Measurements from ENCODE around the gene FGF2.

FGF2 gene

GRCh38 chr4:122821092-122821491 lies 5.5 kb upstream of the FGF2 start:
- Histone ChIP-seq H3K4me3 (replicated peaks; ENCODE audit: insufficient read depth, low read length) (no peak overlapping the region), H3K27me3 (ENCODE audit: insufficient read depth, poor library complexity, severe bottlenecking) (peaks cover 10% of the 10 kb centered on the region), H3K27ac (replicated peaks) (no peak overlapping the region)
- TF ChIP-seq POLR2AphosphoS5 (IDR thresholded peaks at IDR 0.05; ENCODE audit: low read depth) (no peak), SPI1 (IDR thresholded peaks at IDR 0.05; ENCODE audit: borderline replicate concordance, low read depth) (no peak), GABPA (IDR thresholded peaks at IDR 0.05; ENCODE audit: low read depth) (no peak)
- TF ChIP-seq, protein P1, sequence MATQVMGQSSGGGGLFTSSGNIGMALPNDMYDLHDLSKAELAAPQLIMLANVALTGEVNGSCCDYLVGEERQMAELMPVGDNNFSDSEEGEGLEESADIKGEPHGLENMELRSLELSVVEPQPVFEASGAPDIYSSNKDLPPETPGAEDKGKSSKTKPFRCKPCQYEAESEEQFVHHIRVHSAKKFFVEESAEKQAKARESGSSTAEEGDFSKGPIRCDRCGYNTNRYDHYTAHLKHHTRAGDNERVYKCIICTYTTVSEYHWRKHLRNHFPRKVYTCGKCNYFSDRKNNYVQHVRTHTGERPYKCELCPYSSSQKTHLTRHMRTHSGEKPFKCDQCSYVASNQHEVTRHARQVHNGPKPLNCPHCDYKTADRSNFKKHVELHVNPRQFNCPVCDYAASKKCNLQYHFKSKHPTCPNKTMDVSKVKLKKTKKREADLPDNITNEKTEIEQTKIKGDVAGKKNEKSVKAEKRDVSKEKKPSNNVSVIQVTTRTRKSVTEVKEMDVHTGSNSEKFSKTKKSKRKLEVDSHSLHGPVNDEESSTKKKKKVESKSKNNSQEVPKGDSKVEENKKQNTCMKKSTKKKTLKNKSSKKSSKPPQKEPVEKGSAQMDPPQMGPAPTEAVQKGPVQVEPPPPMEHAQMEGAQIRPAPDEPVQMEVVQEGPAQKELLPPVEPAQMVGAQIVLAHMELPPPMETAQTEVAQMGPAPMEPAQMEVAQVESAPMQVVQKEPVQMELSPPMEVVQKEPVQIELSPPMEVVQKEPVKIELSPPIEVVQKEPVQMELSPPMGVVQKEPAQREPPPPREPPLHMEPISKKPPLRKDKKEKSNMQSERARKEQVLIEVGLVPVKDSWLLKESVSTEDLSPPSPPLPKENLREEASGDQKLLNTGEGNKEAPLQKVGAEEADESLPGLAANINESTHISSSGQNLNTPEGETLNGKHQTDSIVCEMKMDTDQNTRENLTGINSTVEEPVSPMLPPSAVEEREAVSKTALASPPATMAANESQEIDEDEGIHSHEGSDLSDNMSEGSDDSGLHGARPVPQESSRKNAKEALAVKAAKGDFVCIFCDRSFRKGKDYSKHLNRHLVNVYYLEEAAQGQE (IDR thresholded peaks at IDR 0.05; ENCODE audit: insufficient replicate concordance, low read depth), result no peak
- TF ChIP-seq, protein P2, sequence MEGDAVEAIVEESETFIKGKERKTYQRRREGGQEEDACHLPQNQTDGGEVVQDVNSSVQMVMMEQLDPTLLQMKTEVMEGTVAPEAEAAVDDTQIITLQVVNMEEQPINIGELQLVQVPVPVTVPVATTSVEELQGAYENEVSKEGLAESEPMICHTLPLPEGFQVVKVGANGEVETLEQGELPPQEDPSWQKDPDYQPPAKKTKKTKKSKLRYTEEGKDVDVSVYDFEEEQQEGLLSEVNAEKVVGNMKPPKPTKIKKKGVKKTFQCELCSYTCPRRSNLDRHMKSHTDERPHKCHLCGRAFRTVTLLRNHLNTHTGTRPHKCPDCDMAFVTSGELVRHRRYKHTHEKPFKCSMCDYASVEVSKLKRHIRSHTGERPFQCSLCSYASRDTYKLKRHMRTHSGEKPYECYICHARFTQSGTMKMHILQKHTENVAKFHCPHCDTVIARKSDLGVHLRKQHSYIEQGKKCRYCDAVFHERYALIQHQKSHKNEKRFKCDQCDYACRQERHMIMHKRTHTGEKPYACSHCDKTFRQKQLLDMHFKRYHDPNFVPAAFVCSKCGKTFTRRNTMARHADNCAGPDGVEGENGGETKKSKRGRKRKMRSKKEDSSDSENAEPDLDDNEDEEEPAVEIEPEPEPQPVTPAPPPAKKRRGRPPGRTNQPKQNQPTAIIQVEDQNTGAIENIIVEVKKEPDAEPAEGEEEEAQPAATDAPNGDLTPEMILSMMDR (IDR thresholded peaks at IDR 0.05; ENCODE audit: insufficient read depth, low read length), result no peak
- DNase-seq (ENCODE audit: low read depth in 1 of 2, low spot score in 1 of 2), result no peak

DNA sequence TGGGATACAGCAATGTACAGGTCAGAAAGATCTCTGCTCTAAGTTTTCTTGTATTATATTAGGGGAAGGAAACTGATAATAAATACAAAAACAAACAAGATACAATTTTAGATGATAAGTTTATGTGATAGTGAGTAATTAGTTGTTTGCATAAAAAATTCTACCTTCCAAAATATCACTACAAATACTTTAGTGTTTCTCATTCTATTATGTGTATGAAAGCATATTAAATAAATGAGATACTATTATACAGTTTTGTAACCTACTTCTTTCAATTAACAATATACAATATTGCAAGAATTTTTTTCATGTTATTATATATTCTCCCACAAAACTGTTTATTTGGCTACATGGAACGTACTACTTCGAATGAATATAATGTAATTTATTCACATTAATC lies 4.2 kb upstream of the FGF2 start:
- Histone ChIP-seq H3K4me3 (replicated peaks; ENCODE audit: insufficient read depth, low read length) (no peak overlapping the region), H3K27ac (replicated peaks) (no peak overlapping the region), H3K27me3 (ENCODE audit: insufficient read depth, poor library complexity, severe bottlenecking) (peaks cover 17% of the 10 kb centered on the region)
- TF ChIP-seq POLR2AphosphoS5 (IDR thresholded peaks at IDR 0.05; ENCODE audit: low read depth), result no peak
- TF ChIP-seq, protein P1 (IDR thresholded peaks at IDR 0.05; ENCODE audit: insufficient replicate concordance, low read depth), result no peak
- no peak for TF ChIP-seq SPI1 (IDR thresholded peaks at IDR 0.05; ENCODE audit: borderline replicate concordance, low read depth)
- no peak for TF ChIP-seq GABPA (IDR thresholded peaks at IDR 0.05; ENCODE audit: low read depth)
- TF ChIP-seq, protein P2 (IDR thresholded peaks at IDR 0.05; ENCODE audit: insufficient read depth, low read length), result no peak
- DNase-seq (ENCODE audit: low read depth in 1 of 2, low spot score in 1 of 2), result no peak

- TF ChIP-seq, protein P1 (IDR thresholded peaks at IDR 0.05; ENCODE audit: insufficient replicate concordance, low read depth), result no peak
- TF ChIP-seq, protein P2 (IDR thresholded peaks at IDR 0.05; ENCODE audit: insufficient read depth, low read length), result no peak
- no peak for TF ChIP-seq GABPA (IDR thresholded peaks at IDR 0.05; ENCODE audit: low read depth)
- no peak for TF ChIP-seq POLR2AphosphoS5 (IDR thresholded peaks at IDR 0.05; ENCODE audit: low read depth)
- no peak for TF ChIP-seq SPI1 (IDR thresholded peaks at IDR 0.05; ENCODE audit: borderline replicate concordance, low read depth)
- peaks cover 27% of the 10 kb centered on the region for H3K27me3 ChIP-seq (ENCODE audit: insufficient read depth, poor library complexity, severe bottlenecking)
- no peak overlapping the region for H3K27ac ChIP-seq (replicated peaks)
- no peak for DNase-seq (ENCODE audit: low read depth in 1 of 2, low spot score in 1 of 2)
- H3K4me3 ChIP-seq (replicated peaks; ENCODE audit: insufficient read depth, low read length), result no peak overlapping the region
These were observed 3.2 kb upstream of the FGF2 start for GRCh38 chr4:122823476-122823875.

Measured in HL-60 (cell line).